SK-N-SH (cell line): ENCODE results near the gene ANKRD44.

Source experiments
- CTCF ChIP-seq: fragments of 200-600 bp; sonication (generic); IDR thresholded peaks from 2 replicates; pipeline ENCODE4 v1.6.1; 2017; ENCODE audit warnings: antibody characterized with exemption, mild to moderate bottlenecking, moderate library complexity
- ELF1 ChIP-seq: IDR thresholded peaks from 2 replicates; pipeline ENCODE4 v1.4.0; 2012
- FOSL2 ChIP-seq: IDR thresholded peaks from 2 replicates; pipeline ENCODE4 v1.4.0; 2012; ENCODE audit warnings: low read depth, mild to moderate bottlenecking, moderate library complexity, borderline replicate concordance
- GABPA ChIP-seq: IDR thresholded peaks from 2 replicates; pipeline ENCODE4 v1.4.0; 2012; ENCODE audit warnings: low read depth, mild to moderate bottlenecking
- MXI1 ChIP-seq: IDR thresholded peaks from 2 replicates; pipeline ENCODE4 v1.6.1; 2012; ENCODE audit warnings: mild to moderate bottlenecking, low read depth, low read length, improper control_type of control experiment
- PBX3 ChIP-seq: IDR thresholded peaks from 2 replicates; pipeline ENCODE4; 2012
- RAD21 ChIP-seq: IDR thresholded peaks from 2 replicates; pipeline ENCODE4 v1.6.1; 2012; ENCODE audit warnings: mild to moderate bottlenecking, low read length
- SIN3A ChIP-seq: IDR thresholded peaks from 2 replicates; pipeline ENCODE4 v1.6.1; 2012; ENCODE audit warnings: low read depth, mild to moderate bottlenecking, low read length, moderate library complexity, borderline replicate concordance
- TAF1 ChIP-seq: IDR thresholded peaks from 2 replicates; pipeline ENCODE4 v1.6.1; 2012; ENCODE audit warnings: low read depth, mild to moderate bottlenecking, low read length, moderate library complexity, borderline replicate concordance
- USF1 ChIP-seq: IDR thresholded peaks from 2 replicates; pipeline ENCODE4 v1.4.0; 2012; ENCODE audit warnings: low read depth, borderline replicate concordance

GRCh38 chr2:197122821-197123220 lies 187.8 kb downstream of the ANKRD44 start:
- TF ChIP-seq CTCF (no peak), TAF1 (no peak), ELF1 (no peak), SIN3A (no peak), MXI1 (no peak), USF1 (no peak), RAD21 (no peak), FOSL2 (no peak), GABPA (no peak), PBX3 (no peak)
